Effector memory CD8-positive, alpha-beta T cell (primary cell): ENCODE measurements around the gene LDLRAD4.

Source experiments
- ATAC-seq: fragments of 150-1000 bp; cut with Tn5 transposase; replicated peaks from 2 replicates; pipeline ENCODE4 v1.10.0; 2021; ENCODE audit warnings: mild to moderate bottlenecking, moderate library complexity
- DNase-seq, 3 experiments: peaks; one replicate each; pipeline ENCODE4 v3.0.0; 2021
- H3K27ac Mint-ChIP-seq, 2 donors: one replicate each; pipeline ENCODE4 v1.8.0; 2022; ENCODE audit warnings: mild to moderate bottlenecking in 2 of 2, mixed read lengths in 2 of 2, moderate library complexity in 2 of 2
- H3K27me3 Mint-ChIP-seq, 2 donors: one replicate each; pipeline ENCODE4 v1.8.0; 2022; ENCODE audit warnings: mixed read lengths in 2 of 2
- H3K36me3 Mint-ChIP-seq: one replicate; pipeline ENCODE4 v1.8.0; 2022; ENCODE audit warnings: mild to moderate bottlenecking, moderate library complexity, mixed read lengths; ENCODE audit not compliant: insufficient read depth
- H3K4me1 Mint-ChIP-seq, 2 donors: one replicate each; pipeline ENCODE4 v1.8.0; 2022; ENCODE audit warnings: low read depth in 2 of 2, mixed read lengths in 2 of 2
- H3K4me3 Mint-ChIP-seq, 2 donors: one replicate each; pipeline ENCODE4 v1.8.0; 2022; ENCODE audit warnings: mild to moderate bottlenecking in 2 of 2, mixed read lengths in 2 of 2, moderate library complexity in 2 of 2
- H3K9me3 Mint-ChIP-seq, 2 donors: one replicate each; pipeline ENCODE4 v1.8.0; 2022; ENCODE audit warnings: mixed read lengths in 2 of 2

The LDLRAD4 gene

DNA sequence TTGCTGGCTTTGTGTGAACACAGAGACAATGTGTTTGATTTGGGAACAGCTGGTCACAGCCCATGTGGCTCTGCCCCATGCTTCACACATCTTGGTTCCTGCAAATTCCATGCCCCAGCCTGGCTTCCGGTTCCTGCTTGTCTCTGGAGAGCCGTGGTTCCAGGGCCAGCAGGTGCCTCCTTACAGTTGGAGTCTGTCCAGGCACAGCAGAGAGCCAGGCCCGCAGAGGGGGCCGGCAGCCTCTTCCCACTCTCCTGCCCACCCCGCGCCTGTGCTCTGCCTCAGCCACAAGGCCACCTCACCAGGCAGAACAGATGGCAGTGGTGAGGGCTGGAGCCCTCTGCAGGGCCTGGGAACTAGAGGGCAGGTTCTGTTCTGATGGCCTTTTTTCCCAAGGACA is 81.5 kb downstream of the LDLRAD4 start:
- peak overlapping the region in 1 of 2 donors; percentile 35 for H3K27ac Mint-ChIP-seq
- H3K9me3 Mint-ChIP-seq, result no peaks in the 10 kb centered on the region
- peaks cover 0 to 35% of the 10 kb centered on the region in 2 donors for H3K27me3 Mint-ChIP-seq
- no peak for DNase-seq
- no peak for ATAC-seq
- peaks cover 0 to 2% of the 10 kb centered on the region in 2 donors for H3K4me1 Mint-ChIP-seq
- no peak overlapping the region for H3K4me3 Mint-ChIP-seq
- peaks cover 2% of the 10 kb centered on the region for H3K36me3 Mint-ChIP-seq

DNA sequence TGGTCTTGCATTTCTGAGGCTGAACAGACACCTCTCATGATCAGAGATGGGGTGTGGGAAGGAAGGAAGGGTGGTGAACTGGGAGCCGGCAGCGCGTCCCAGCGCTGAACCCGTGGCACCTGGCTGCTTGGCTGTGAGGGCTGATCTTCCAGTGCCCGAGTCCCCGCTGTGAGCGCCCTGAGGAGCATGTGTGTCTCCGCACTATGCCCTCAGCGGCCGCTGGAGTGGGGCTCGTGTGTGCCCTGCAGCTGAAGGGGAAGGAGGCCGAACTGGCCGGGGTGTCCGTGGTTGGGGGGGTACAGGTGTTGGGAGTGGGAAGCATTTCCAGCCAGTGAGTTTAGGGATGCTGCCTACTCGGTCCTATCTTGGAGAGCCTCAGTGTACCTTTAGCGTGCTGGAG is 82.2 kb downstream of the LDLRAD4 start:
- H3K36me3 Mint-ChIP-seq, result peaks cover 2% of the 10 kb centered on the region
- peaks cover 0 to 2% of the 10 kb centered on the region in 2 donors for H3K4me1 Mint-ChIP-seq
- H3K4me3 Mint-ChIP-seq, result no peak overlapping the region
- peaks cover 0 to 28% of the 10 kb centered on the region in 2 donors for H3K27me3 Mint-ChIP-seq
- H3K27ac Mint-ChIP-seq, result no peak overlapping the region
- DNase-seq, result no peak
- no peaks in the 10 kb centered on the region for H3K9me3 Mint-ChIP-seq
- ATAC-seq, result no peak

DNA sequence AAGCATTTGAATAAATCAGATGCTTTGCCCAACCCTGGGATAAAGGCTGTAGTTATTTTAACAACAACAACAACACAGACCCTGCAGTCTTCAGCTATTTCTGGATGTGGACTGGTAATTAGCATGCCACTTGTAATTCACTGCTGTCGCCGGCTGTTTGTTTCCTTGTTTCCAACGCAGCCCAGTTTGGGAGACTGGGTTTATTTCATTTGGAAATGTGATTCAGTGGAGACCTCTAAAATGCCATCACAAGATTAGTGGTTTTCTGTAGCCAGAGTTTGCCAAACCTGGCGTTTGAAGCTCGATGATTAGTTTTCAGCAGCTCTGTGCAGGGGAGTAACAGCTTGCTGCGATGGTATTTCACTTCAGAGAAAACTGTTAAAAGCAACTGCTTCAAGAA is 83.5 kb downstream of the LDLRAD4 start:
- H3K9me3 Mint-ChIP-seq, result no peaks in the 10 kb centered on the region
- DNase-seq (no peak), ATAC-seq (no peak)
- peaks cover 2% of the 10 kb centered on the region for H3K36me3 Mint-ChIP-seq
- H3K27ac Mint-ChIP-seq, result no peak overlapping the region
- H3K4me1 Mint-ChIP-seq, result peaks cover 0 to 2% of the 10 kb centered on the region in 2 donors
- H3K27me3 Mint-ChIP-seq, result peaks cover 0 to 28% of the 10 kb centered on the region in 2 donors
- no peak overlapping the region for H3K4me3 Mint-ChIP-seq

DNA sequence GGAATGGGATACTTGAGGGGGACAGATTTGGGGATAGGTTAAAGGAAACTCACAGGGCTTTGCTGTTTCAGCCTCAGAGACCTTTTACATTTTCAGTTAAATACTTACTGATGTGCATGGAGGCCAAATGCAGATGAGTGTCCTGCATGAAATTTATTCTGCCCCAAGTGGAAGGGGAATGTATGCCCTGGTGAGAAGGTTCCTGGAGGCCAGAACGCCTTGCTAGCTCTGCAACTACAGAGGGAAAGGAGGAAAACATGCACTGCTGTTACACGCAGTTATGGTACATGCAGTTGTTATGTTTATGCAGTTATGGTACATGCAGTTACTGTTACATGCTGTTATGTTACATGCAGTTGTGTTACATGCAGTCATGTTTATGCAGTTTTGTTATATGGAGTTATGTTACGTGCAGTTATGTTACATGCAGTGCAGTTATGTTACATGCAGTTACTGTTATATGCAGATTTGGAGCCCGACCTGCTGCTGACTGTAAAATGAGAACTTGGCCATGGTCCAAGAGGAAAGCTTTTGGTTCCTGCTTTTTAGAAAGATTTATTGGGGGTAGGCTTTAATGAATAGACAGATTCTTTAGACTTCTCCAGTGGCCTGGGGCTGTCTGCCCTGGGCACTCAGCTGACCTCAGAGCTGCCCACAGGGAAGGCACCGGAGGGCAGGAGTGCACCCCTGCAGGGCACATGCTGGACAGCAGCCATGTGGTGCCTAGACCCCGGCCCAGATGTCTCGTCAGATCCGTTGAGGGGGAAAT is 84.1 kb downstream of the LDLRAD4 start:
- no peak overlapping the region for H3K4me3 Mint-ChIP-seq

DNA sequence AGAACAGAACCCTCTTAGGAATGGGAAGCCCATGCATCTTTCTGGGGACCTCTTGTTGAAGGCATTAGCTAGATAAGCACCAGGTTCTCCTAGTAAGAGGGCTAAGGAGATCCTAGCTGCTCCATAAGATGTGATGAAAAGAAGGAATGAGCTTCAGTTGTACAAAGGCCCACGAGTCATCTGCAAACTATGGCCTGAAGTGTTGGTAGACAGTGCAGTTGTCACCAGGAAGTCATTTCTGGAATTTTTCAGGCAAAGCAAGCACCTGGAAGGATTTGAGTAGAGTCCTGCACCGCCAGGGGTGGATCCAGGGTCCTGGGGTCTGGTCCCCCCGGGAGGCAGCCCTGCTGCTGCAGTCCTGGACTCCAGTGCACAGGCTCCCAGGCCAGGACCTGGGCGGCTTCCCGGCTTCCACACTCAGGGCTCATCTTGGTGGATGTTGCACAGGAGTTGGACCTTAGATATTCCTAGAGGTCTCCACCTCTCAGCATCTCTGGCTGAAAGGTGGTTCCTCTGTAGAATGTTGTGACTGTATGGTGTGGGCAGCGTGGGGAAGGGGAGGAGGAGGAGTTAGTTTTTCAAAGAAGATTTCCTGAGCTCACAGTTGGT is 85.3 kb downstream of the LDLRAD4 start:
- Mint-ChIP-seq H3K27me3 (peaks cover 0 to 28% of the 10 kb centered on the region in 2 donors), H3K4me3 (no peak overlapping the region), H3K9me3 (no peaks in the 10 kb centered on the region), H3K36me3 (peaks cover 2% of the 10 kb centered on the region), H3K4me1 (peaks cover 9 to 11% of the 10 kb centered on the region in 2 donors), H3K27ac (no peak overlapping the region)
- DNase-seq, result no peak
- ATAC-seq, result no peak

More for the DNA sequence above, 84.1 kb downstream of the LDLRAD4 start:
- DNase-seq (no peak), ATAC-seq (no peak)
- Mint-ChIP-seq H3K9me3 (no peaks in the 10 kb centered on the region), H3K36me3 (peaks cover 2% of the 10 kb centered on the region), H3K4me1 (peaks cover 0 to 2% of the 10 kb centered on the region in 2 donors), H3K27ac (no peak overlapping the region), H3K27me3 (peaks cover 0 to 28% of the 10 kb centered on the region in 2 donors)

DNA sequence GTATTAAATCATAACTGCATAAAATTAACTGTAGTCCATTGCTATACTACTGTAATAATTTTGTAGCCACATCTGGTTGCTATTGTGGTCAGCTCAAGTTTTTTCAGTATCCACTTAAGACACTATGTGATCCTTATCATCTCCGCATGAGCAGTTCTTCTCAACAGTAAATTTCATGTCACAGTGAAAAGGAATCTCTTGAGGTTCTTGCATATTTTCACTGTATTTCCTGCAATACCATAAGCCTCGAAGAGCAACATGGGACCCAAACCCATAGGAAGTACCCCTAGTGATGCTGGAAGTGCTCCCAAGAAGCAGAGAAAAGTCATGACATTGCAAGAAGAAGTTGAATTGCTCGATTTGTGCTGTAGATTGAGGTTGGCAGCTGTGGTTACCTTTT is 86.7 kb downstream of the LDLRAD4 start:
- Mint-ChIP-seq H3K36me3 (peaks cover 2% of the 10 kb centered on the region), H3K4me3 (no peak overlapping the region), H3K27ac (no peak overlapping the region), H3K4me1 (peaks cover 11% of the 10 kb centered on the region in 2 donors), H3K27me3 (peaks cover 0 to 28% of the 10 kb centered on the region in 2 donors), H3K9me3 (no peaks in the 10 kb centered on the region)
- DNase-seq, result no peak
- no peak for ATAC-seq

DNA sequence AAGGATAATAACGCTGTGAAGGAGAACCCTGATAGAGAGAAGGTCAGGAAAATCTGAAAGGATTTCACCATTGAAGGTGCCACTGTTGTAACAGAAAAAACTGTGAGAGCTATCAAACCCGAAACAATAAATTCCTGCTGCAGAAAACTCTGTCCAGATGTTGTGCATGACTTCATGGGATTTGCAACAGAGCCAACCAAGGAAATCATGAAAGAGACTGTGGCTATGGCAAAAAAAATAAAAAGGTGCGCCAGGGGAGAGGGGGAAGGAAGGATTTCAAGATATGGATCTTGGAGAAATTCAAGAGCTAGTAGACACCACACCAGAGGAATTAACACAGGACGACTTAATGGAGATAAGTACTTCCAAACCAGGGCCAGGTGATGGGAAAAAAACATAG is 88.0 kb downstream of the LDLRAD4 start:
- DNase-seq (no peak), ATAC-seq (no peak)
- H3K27ac Mint-ChIP-seq, result no peak overlapping the region
- H3K36me3 Mint-ChIP-seq, result peaks cover 2% of the 10 kb centered on the region
- H3K4me1 Mint-ChIP-seq, result peaks cover 11% of the 10 kb centered on the region in 2 donors
- no peak overlapping the region for H3K4me3 Mint-ChIP-seq
- H3K9me3 Mint-ChIP-seq, result no peaks in the 10 kb centered on the region
- peaks cover 0 to 28% of the 10 kb centered on the region in 2 donors for H3K27me3 Mint-ChIP-seq

DNA sequence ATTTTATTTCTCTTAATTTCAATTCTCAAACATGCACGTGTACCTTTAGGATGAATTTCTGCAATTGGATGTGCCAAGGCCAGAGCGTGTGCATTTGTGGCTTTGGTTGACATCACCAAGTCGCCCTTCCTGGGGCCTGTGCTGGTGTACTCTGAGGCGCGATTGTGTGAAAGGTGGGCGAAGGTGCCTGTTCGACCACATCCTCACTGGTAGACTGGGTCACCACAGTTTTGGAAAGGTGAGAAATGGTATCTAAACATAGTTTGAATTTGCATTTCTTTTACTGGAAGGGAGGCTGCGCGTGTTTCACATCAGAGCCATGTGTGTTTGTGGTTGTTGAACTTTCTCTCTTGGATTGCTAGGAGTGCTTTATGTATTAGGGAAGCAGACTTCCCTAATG is 89.8 kb downstream of the LDLRAD4 start:
- H3K36me3 Mint-ChIP-seq, result no peaks in the 10 kb centered on the region
- peaks cover 9 to 11% of the 10 kb centered on the region in 2 donors for H3K4me1 Mint-ChIP-seq
- no peak overlapping the region for H3K4me3 Mint-ChIP-seq
- ATAC-seq, result peak; percentile 85
- no peaks in the 10 kb centered on the region for H3K9me3 Mint-ChIP-seq
- H3K27me3 Mint-ChIP-seq, result peaks cover 7 to 18% of the 10 kb centered on the region in 2 donors
- peak in 2 of 3 experiments; percentile 3 to 6 for DNase-seq
- peak overlapping the region in 1 of 2 donors; percentile 28 for H3K27ac Mint-ChIP-seq

DNA sequence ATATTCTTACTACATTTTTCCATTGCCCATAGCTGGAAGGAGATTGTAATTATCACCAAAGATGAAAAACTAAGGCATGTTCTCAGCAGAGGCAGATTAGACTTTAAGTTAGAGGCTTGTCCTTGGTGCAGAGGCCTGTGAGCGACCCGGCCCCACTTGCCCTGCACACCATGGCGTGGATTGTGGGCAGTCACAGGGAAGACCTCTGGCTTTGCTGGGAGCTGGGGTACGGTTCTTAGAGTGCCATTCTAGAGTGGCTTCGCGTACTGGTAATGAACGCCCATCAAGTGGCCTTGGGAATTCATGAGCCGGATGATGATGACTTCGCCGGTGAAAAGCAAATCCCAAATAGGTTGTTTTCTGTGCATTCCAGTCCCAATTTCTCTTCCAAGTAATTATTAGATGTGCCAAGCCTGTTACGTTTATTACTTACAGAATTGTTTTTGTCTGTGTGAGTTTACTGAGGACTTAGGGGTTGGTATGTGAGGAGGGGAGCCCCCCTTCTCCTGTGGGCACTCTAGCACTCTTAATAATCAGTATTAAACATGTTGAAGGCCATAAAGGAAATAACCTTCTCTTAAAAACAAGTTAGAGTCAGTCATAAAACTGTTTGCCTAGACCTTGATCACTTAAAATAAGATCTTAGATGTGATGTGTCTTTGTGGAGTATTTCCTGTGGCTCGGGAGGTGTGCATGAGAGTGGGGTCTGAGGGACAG is 90.6 kb downstream of the LDLRAD4 start:
- Mint-ChIP-seq H3K4me3 (no peak overlapping the region), H3K4me1 (peaks cover 9 to 11% of the 10 kb centered on the region in 2 donors), H3K9me3 (no peaks in the 10 kb centered on the region), H3K27ac (peak overlapping the region in 1 of 2 donors; percentile 28), H3K36me3 (no peaks in the 10 kb centered on the region), H3K27me3 (peaks cover 13 to 20% of the 10 kb centered on the region in 2 donors)
- ATAC-seq (no peak), DNase-seq (no peak)

DNA sequence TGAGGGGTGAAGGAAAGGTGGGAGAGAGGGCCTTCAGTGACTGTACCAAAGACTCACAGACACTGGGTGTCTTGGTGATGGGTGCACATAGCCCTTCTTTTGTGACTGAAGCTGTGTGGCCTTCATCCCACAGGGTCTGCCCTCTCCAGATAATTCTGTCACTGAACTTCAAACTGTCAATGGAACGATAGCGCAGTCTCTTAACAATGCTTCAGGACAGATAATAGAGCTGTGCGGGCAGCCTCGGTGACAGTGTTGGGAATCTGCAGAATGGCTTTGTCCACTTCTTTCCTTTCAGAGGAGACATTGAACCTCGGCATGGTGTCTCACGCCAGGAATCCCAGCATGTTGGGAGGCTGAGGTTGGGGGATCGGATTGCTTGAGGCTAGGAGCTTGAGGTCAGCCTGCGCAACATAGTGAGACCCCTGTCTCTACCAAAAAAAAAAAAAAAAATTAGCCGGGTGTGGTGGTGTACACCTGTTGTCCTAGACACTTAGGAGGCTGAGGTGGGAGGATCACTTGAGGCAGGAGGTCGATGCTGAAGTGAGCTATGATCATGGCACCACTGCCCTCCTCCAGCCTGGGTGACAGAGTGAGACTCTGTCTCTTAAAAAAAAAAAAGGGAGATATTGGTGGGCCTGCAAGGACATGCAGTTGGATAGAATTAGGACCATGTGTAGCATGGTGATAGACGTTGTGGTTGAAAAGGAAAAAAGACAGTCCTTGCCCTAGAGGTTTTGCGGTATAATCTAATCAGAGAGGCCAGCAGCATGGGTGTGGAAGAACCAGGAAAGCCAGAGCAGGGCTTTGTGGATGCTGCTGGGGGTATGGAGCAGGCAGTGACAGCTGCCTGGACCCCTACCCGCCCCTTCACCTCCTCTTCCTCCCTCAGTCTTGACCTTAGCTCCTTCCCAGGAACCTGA is 91.4 kb downstream of the LDLRAD4 start:
- peaks cover 9 to 11% of the 10 kb centered on the region in 2 donors for H3K4me1 Mint-ChIP-seq
- no peaks in the 10 kb centered on the region for H3K36me3 Mint-ChIP-seq
- no peak for ATAC-seq

DNA sequence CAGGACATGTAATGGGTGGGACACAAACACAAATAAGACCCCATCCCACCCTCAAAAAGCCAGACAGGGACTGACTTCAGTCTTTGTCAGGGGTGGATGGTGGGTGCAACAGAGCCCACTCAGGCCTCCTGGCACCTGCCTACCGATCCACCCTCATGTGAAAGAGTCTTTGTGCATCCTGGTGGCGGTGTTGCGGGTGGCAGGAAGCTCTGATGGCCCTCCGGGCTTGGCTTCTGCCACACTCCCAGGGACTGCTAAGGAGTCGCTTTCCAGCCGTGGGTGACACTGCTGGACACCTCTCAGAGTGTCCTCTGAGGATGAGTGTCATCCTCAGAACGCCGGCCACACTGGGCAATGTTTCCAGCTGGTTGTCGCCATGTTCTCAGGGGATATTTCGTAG is 92.6 kb downstream of the LDLRAD4 start:
- Mint-ChIP-seq H3K27ac (no peak overlapping the region), H3K9me3 (peaks cover 3 to 5% of the 10 kb centered on the region in 2 donors), H3K4me3 (no peak overlapping the region), H3K27me3 (peaks cover 13 to 25% of the 10 kb centered on the region in 2 donors), H3K4me1 (peaks cover 9 to 11% of the 10 kb centered on the region in 2 donors), H3K36me3 (no peaks in the 10 kb centered on the region)
- DNase-seq (no peak), ATAC-seq (no peak)

More for the DNA sequence above, 91.4 kb downstream of the LDLRAD4 start:
- H3K9me3 Mint-ChIP-seq, result peaks cover 0 to 5% of the 10 kb centered on the region in 2 donors
- H3K27ac Mint-ChIP-seq, result no peak overlapping the region
- DNase-seq, result no peak
- peaks cover 13 to 23% of the 10 kb centered on the region in 2 donors for H3K27me3 Mint-ChIP-seq
- H3K4me3 Mint-ChIP-seq, result no peak overlapping the region

DNA sequence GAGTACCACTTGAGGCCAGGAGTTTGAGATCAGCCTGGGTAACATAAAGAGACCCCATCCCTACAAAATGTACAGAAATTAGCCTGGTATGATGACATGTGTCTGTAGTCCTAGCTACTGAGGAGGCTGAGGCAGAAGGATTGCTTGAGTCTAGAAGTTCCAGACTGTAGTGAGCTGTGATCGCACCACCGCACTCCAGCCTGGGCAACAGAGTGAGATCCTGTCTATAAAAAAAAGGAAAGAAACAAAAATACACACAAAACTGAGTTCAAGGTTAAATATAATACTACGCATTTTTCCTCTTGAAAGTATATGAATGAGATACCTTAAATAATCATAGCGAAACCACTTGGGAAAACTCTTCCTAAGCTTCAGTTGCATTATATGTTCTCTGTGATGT is 94.0 kb downstream of the LDLRAD4 start:
- H3K27ac Mint-ChIP-seq, result no peak overlapping the region
- H3K9me3 Mint-ChIP-seq, result peaks cover 3 to 5% of the 10 kb centered on the region in 2 donors
- H3K4me1 Mint-ChIP-seq, result peaks cover 9 to 11% of the 10 kb centered on the region in 2 donors
- H3K4me3 Mint-ChIP-seq, result no peak overlapping the region
- H3K27me3 Mint-ChIP-seq, result peaks cover 13 to 25% of the 10 kb centered on the region in 2 donors
- DNase-seq (no peak), ATAC-seq (no peak)
- no peaks in the 10 kb centered on the region for H3K36me3 Mint-ChIP-seq
